ENCODE results near the gene HOXA10.

HOXA10 gene

GRCh38 chr7:27163288-27164044 is 10.7 kb downstream of the HOXA10 start:
- POLR2A ChIA-PET: no interaction called here
- no peak for TF ChIP-seq CTCF (IDR thresholded peaks at IDR 0.05; ENCODE audit: control extremely low read depth, extremely low read depth, low read depth, missing control alignments)
- CTCF ChIA-PET: interaction anchor here (1.1 to 3.8 kb wide), 9 partner anchors 13 to 934 kb away, joined by 3 to 59 read pairs (median 18); partner anchors contain the start of gene HOXA3
- DNase-seq (ENCODE audit: extremely low spot score): no peak

- DNase-seq (ENCODE audit: extremely low spot score): no peak
- CTCF ChIA-PET: interaction anchor here (0.8 to 3.8 kb wide), 11 partner anchors 12 to 935 kb away, joined by 3 to 59 read pairs (median 18); partner anchors contain the start of gene HOXA3
- TF ChIP-seq CTCF (IDR thresholded peaks at IDR 0.05; ENCODE audit: control extremely low read depth, extremely low read depth, low read depth, missing control alignments): no peak
- POLR2A ChIA-PET: no interaction called here
Observed at GRCh38 chr7:27162561-27163287, 11.4 kb downstream of the HOXA10 start.

GRCh38 chr7:27161721-27162560 is 12.2 kb downstream of the HOXA10 start:
- TF ChIP-seq CTCF (IDR thresholded peaks at IDR 0.05; ENCODE audit: control extremely low read depth, extremely low read depth, low read depth, missing control alignments): no peak
- CTCF ChIA-PET: interaction anchor here (0.8 to 3.8 kb wide), 29 partner anchors 11 to 1310 kb away, joined by 3 to 59 read pairs (median 4); partner anchors contain the start of gene HOXA3
- POLR2A ChIA-PET: no interaction called here
- no peak for DNase-seq (ENCODE audit: extremely low spot score)

GRCh38 chr7:27161214-27161720 is 12.9 kb downstream of the HOXA10 start:
- POLR2A ChIA-PET: no interaction called here
- DNase-seq (ENCODE audit: extremely low spot score): no peak
- CTCF ChIA-PET: interaction anchor here (0.6 to 3.8 kb wide), 47 partner anchors 10 to 1309 kb away, joined by 3 to 59 read pairs (median 4); partner anchors contain the start of genes EVX1, HOXA3 and HOXA5
- no peak for TF ChIP-seq CTCF (IDR thresholded peaks at IDR 0.05; ENCODE audit: control extremely low read depth, extremely low read depth, low read depth, missing control alignments)

GRCh38 chr7:27160546-27161213 is 13.4 kb downstream of the HOXA10 start:
- ChIA-PET CTCF (interaction anchor here (0.6 to 3.8 kb wide), 48 partner anchors 10 to 1309 kb away, joined by 3 to 59 read pairs (median 4); partner anchors contain the start of genes EVX1, HOXA3 and HOXA5), POLR2A (no interaction called here)
- DNase-seq (ENCODE audit: extremely low spot score): peak; percentile 87
- peak; percentile 97 for TF ChIP-seq CTCF (IDR thresholded peaks at IDR 0.05; ENCODE audit: control extremely low read depth, extremely low read depth, low read depth, missing control alignments)

All from GM10248 (cell line).